ENCODE measurements around the gene PMCH.

DNA sequence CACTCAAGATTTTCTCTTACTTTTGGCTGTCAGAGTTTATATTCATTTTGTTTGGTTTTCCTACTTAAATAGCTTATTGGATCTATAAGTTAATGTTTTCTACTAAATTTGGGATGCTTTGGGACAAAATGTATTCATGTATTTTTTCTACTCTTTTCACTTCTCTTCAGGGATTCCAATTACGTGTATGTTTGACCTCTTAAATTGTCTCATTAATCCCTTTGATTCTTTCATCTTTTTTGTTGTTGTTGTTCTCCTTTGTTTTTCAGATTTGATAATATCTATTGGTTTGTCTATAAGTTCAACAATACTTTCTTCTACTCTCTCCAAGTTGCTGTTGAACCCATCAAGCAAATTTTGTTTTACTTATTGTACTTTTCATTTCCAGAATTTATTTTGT lies 34.2 kb downstream of the PMCH start:
- TF ChIP-seq POLR2A (IDR thresholded peaks at IDR 0.05): no peak
- TF ChIP-seq, protein P1, sequence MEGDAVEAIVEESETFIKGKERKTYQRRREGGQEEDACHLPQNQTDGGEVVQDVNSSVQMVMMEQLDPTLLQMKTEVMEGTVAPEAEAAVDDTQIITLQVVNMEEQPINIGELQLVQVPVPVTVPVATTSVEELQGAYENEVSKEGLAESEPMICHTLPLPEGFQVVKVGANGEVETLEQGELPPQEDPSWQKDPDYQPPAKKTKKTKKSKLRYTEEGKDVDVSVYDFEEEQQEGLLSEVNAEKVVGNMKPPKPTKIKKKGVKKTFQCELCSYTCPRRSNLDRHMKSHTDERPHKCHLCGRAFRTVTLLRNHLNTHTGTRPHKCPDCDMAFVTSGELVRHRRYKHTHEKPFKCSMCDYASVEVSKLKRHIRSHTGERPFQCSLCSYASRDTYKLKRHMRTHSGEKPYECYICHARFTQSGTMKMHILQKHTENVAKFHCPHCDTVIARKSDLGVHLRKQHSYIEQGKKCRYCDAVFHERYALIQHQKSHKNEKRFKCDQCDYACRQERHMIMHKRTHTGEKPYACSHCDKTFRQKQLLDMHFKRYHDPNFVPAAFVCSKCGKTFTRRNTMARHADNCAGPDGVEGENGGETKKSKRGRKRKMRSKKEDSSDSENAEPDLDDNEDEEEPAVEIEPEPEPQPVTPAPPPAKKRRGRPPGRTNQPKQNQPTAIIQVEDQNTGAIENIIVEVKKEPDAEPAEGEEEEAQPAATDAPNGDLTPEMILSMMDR (IDR thresholded peaks at IDR 0.05): no peak
- TF ChIP-seq EP300 (IDR thresholded peaks at IDR 0.05): no peak
